HUDEP-2 (cell line): ENCODE measurements around the gene DNAAF1.

Experiments used
- DNase-seq, 76 experiments: peaks; one replicate each; lab custom pipeline; 2025; ENCODE audit not compliant: unreplicated experiment in 76 of 76; lab: John Stamatoyannopoulos, UW

DNAAF1 gene

DNA sequence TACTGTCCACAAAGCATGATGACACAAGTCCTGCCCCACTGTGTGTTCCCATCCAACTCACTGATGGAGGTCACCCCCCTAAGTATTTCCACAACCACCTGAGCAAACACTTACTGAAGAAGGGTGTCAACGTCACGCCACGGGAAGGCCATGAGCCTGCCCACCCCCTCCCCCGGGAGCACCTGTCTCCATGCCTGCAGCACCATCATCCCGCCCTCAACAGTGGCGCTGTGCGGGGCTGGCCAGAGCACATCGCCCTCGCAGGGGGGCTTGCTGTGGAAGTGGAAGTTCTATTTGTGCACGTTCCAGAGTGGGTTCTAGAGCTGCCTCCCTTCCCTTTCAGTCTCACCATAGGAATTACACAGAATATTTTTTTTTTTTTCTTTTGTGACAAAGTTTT is 24.1 kb upstream of the DNAAF1 start:
- no peak for DNase-seq

DNA sequence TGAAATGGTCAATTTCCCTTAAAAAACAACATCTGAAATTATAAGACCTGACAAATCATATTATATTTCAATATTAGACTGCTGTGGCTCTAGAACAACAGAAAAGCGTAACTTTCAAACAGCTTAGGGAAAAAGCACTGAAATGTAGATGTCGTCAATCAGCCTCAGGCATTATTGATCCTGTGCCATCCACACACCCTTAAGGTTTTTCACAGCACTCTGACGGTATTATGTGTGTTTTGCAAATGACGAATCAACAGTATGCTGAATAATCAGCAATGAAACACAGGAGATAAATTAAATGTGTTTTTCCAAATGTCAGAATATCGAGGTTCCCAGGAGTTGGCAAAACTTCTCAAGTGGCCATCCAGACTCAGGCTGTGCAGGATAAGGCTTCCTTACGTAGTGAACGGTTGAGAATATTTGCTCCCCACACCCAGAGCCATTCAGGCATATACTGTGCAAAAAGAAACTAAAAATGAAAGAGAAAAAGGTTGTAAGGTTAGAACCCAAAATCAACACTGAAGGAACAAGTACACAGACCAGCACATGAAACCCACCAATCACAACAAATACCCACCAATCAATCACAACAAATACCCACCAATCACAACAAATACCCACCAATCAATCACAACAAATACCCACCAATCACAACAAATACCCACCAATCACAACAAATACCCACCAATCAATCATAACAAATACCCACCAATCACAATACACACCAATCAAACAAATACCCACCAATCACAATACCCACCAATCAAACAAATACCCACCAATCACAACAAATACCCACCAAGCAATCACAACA is 20.6 kb upstream of the DNAAF1 start:
- no peak for DNase-seq

DNA sequence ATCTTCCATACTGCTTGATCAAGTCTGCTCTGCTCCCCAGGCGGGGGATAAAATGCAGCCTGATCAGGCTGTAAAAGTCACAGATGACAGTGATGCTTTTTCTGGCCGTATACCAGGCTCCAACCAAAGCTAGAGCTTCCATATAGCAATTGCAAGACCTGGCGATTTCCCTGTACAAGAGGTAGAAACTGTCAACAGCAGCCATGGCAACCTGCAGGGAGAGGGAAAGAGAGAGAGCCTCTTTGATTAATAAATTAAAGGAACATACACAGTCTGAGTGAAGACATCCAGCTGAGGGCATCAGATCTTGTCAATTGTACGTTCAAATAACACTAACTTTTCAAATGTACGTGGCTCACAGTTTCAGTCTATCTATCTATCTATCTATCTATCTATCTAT is 14.0 kb upstream of the DNAAF1 start:
- DNase-seq, result no peak

DNA sequence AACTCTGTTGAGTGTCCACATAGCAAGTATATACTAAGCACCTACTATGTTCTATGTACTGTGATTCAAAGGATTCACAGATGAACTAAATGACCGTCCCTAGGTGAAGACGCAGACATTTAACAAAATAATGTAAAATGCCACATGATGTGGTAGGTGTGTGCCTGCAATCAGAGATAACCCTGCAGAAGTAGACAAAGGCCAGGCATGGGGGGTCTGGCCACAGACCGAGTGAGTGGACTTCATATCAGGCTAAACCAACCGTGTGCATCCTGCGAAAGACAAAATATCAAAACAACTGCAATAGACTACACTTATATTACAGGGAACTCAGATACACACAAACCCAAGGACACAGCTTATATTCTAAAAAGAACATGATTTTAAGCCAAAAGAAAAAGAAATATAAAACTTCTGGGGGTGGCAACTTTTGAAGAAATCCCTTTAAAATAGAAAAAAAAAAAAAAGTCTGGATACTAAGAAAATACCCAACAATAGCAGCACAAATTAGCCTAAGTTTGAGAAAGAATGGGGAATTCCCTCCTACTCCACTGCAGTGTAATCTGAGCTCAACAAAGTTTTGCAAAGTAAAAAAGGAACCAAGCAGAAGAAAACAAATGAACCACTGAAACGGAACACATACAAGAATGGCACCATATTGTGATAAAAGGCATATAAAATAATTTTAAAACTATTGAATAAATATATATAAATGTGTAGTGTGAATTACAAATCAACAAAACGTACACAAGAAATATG is 12.4 kb upstream of the DNAAF1 start:
- DNase-seq, result no peak

DNA sequence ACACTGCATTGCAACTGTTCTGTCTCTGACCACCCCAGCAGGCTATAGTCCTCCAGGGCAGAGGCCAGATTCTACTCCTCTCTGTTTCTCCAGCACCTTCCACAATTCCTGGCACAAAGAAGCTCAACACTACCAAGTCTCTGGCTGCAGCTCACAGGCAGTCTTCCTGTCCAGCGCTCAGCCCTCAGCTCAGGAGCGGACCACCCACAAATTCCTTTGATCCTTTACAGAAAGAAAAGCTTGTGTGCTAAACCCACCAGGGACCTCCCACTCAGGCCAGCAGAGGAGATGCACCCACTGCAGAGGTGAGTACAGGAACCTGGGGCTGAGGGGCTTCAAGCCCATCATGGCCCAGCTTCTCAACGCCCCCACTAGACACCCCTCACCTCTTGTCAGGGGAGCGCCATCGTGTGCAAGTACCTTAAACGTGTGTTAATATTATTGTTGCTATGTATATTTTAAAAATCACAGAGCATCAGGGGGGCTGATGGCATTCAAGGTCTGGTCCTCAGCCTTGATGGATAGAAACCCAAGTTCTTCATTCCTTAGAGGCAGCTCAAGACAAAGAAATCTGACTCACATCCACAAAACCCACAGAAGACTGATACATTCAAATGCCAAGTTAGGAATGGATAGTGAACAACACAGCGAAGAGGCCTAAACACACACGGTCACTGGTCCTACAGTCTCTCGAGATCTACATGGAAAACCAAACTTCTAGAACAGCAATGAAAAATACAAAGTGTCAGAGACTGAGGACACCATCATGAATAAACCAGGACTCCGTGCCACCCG is 8.6 kb upstream of the DNAAF1 start:
- no peak for DNase-seq

DNA sequence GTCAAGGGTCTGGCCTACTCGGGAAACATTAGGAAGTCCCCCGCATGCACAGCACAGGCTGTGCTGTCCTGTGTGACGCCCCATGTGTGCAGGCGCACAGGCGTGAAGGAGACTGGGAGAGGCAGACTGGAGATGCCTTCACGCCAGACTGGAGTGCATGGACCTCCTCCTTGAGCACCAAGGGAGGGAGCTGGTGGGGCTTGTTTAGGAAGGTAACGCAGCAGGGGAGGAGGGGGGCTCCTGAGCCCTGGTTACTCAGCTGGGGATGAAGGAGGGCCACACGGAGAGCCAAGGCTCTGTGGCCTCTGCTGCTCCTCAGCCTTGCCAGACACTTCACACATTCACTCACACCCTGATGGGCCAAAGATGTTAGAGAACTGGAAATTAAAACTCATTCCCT is 7.8 kb upstream of the DNAAF1 start:
- DNase-seq, result no peak

DNA sequence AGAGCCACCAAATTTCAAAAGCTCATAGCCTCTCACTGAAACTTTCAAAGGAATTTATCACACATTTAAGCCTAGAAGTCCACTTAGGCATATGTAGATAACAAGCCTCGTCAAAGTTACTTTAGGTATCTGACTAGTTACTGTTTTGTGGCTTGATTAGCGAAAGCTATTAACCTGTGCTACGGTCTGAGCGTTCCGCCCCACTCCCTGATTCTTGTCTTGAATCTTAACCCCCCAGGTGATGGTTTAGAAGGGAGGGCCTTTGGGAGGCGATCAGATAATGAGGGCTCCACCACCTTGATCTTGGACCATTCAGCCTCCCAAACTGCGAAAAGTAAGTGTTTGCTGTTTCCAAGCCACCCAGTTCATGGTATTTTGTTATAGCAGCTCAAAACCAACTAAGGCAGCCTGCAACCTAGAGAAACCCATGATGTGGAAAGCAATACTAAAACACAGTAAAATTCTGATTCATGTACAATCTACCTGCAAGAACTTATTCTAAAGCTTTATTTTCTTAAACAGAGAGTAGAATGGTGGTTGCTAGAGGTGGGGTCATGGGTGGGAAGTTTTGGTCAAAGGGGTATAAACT is 7.2 kb upstream of the DNAAF1 start:
- DNase-seq, result no peak

DNA sequence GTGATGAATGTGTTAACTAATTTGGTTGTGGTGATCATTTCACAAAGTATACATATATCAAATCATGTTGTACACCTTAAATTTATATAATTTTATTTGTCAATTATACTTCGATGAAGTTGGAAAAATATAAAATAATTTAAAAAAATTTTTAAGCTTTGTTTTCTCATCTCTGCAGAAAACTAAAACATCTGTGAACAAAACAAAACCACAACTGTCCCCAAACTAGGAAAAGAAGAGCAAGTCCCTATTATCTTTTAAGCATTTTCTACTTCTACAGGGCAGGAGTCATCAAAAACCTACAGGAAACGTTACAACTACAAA is 6.6 kb upstream of the DNAAF1 start:
- no peak for DNase-seq

DNA sequence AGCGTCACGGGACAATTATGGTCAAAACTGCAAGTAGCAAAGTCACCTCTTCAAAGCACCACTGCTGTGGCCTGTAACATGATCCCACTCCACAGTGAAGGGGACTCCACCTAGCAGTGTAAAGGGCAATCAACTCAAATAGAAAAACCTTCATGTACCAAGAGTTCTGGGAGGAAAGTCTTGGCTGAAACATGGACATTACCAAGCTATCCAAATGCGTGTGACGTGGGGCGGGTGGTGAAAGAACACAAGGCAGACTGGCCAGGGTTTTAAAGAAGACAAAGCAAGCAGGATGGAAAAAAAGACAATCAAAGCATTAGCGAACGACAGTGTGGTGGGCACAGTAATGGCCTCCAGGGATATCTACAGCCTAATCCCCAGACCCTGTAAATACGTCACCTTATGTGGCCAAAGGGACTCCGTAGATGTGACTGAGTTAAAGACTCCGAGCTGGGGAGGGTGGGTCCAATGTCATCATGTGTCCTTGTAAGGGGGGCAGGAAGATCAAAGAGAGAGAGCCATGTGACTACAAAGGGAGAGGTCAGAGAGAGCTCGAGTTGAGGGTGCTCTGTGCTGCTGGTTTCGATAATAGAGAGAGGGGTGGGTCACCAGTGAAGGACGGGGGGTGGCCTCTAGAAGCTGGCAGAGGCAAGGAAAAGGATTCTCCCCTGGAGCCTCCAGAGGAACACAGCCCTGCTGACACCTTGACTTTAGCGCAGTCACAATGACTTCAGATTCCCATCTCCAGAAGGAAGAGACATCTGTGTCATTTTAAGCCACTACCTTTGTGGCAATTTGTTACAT is 6.1 kb upstream of the DNAAF1 start:
- no peak for DNase-seq

DNA sequence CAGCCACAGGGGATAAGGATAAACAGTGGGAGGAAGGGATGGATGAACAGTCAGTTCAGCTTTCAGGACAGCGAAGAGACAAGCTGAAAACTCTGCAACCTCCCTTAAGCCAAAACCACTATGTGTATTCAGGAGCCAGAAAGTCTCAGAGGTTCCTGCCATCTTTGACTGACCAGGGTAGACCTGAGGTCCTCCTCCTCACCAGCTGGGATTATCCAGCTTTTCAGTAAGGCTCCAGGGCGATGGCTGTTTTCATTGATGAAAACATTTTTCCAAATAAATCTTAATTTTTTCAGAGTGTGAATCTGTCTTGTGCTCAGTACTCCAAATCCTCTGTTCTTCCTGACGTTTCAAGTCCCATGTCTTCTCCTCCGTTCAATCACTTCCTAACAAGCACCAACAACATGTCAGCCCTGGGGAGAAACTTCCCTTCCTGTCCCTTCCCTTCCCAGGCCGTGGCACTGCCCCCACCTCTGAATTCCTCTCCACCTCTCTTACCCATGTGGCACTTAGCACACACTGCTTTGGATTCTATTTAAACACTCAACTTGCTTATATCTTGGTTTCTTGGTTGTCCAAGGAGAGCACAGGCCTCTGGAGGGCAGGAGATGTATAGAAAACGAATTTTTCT is 5.4 kb upstream of the DNAAF1 start:
- DNase-seq, result no peak

DNA sequence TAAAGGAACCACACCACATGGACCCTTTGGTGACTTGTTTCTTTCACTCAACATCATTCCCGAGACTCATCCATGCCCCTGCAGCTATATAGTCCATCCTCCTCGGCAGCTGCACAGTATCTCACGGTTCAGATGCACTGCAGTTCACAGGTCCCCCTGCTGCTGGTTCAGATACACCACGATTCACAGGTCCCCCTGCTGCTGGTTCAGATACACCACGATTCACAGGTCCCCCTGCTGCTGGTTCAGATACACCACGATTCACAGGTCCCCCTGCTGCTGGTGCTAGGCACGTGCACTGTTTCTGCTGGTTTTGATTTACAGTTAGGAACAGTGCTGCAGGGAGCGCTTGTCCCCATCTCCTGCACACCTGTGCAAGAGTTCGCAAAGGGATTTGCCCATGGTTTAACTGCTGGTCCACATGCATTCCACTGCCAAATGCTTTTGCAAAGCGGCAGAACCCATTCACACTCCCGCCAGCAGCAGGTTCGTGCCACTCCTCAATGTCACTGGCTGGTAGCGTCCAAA is 3.9 kb upstream of the DNAAF1 start:
- DNase-seq, result peak in 11 of 76 experiments; percentile 4 to 35 (median 14)

DNA sequence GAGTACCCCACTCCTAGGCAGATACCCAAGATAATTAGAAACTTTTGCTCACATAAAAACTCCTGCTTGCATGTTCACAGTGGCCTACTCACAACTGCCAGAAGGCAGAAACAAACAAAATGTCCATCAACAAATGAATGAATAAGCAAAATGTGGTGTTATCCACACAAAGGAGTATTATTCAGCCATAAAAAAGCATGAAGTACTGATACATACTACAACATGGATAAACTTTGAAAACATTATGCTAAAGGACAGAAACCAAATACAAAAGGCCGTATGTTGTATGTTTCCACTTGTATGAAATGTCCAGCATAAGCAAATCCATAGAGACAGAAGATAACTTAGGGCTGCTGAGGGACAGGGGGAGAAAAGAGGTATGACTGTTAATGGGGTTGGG is 2.0 kb upstream of the DNAAF1 start:
- no peak for DNase-seq

DNA sequence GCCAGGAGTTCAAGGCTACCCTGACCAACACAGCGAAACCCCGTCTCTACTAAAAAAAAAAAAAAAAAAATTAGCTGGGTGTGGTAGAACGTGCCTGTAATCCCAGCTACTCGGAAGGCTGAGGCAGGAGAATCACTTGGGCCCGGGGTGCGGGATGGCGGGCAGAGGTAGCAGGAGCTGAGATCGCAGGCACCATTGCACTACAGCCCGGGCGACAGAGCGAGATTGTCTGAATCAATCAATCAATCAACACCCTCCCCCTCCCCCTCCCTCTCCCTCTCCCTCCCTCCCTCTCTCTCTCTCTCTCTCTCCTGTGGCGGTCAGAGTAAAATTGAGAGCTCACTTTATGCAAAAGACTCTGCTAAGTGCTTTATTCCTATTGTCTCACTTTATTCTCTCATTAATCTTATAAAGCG is 1.3 kb upstream of the DNAAF1 start:
- DNase-seq, result no peak

DNA sequence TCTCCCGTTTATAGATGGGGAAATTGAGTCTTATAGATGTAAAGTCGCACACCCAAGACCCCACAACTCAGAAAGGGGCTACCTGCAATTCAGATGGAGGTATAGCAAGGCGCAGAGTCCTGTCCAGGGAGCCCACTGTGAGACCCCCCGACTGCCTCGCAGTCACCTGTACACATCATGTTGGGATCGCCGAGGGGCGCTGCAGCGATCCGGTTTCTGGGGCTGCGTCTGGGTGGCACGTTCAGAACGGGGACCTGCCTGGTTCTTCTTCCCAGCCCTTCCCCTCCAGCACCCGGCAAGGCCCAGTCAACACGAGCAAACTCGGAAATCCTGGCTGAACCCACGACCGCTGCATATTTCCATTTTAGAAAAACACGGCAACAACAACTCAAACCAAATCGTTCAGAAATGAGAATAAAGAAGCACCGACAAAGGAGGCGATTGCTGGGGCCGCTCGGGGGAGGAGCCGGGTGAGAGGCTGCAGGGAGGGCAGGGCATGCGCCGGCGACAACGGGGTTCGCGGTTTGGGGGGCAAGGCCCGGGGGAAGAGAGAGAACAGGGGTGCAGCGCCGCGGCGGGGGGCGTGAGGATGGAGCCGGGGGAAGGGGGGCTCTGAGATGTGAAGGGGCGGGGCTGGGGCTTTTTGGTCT is 774 bp upstream of the DNAAF1 start:
- peak in 9 of 76 experiments; percentile 5 to 40 (median 15) for DNase-seq

DNA sequence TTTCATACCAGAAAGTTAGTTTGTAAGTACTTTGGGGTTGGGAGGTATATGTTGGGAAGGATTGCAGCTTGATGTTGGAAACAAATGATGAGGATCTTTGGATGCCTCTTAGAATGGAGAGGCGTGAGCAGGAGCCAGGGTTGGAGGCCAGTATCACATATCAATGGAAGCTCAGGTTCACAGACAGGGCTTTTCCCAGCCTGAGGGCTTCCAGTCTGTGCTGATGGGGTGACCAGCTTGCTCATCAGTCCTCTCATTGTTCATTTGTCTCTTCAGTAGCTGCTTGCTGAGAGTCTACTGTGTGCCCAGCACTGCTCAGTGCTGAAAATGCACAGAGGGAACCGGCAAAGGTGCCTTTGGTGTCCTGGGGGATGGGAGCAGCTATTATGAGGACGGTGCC is 5.8 kb downstream of the DNAAF1 start:
- DNase-seq, result no peak

DNA sequence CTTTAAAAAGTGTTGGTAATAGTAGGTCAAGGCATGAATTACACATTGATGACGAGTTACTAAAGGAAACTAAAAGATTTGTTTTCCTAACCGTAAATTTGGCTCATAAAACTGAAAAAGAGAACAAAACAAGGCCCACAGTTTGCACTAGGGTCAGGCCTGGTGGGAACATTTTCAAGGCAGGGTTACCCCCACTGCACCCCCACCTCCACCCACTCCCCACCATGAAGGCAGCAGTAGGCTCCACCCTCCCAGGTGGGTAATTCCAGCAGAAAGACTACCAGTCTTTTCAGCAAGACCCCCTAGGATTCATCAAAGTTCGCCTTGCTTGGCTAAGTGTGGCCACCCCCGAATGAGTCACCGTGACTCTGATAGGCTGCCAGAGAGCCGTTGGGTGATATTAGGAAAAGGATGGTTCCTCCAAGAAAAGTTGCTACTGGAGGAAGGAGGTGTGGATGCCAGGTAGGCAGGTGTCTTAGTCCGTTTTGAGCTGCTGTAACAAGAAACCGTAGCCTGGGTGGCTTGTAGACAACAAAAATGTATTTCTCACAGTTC is 8.6 kb downstream of the DNAAF1 start:
- DNase-seq, result peak in 1 of 76 experiments; percentile 6

DNA sequence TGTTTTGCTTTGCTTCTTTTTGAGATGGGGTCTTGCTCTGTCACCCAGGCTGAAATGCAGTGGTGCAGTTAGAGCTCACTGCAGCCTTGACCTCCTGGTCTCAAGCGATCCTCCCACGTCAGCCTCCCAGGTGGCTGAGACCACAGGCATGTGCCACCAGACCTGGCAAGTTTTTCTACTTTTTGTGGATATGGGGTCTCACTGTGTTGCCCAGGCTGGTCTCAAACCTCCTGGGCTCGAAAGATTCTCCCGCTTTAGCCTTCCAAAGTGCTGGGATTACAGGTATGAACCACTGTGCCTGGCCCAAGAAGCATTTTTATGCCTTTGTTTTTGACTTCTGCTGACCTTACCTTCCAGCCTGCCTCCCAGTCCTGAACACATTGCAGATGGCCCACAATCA is 10.1 kb downstream of the DNAAF1 start:
- DNase-seq, result no peak

DNA sequence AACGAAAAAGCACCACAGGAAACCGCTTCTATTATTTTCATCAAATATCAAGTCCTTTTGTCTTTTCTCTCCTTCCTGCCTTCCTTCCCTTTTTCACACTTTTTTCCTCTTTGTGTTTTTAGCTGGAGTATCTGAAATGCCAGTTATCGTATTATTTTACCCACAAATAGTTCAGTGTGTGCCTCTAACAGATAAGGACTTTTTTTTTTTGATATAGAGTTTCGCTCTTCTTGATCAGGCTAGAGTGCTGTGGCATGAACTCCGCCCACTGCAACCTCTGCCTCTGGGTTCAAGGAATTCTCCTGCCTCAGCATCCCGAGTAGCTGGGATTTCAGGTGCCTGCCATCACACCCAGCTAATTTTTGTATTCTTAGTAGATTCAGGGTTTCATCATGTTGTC is 10.7 kb downstream of the DNAAF1 start:
- DNase-seq, result peak in 11 of 76 experiments; percentile 9 to 44 (median 19)

DNA sequence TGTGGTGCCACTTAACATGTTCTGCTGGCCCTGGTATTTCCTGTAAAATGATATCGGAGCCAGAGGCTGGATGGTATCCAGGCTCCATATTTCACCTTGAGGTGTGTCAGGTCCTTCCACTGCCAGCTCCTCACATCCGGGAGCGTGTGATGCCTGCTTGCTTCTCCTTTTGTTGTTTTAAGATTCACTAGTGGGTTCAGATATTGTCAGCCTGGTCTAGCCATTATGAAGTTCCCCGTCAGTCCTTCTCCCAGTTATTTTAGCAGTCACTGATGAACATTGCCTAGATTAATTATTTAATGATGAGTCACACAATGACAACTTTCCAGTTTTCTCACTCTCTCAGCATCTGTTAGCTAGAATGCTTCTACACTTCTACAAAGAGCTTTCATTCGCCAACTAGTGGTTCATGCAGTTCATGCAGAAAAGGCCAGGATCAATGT is 11.3 kb downstream of the DNAAF1 start:
- DNase-seq, result no peak
